Trophoblast cell (in vitro differentiated cells and primary cell): ENCODE data around the gene WIPF1.

Source experiments
- DNase-seq, 2 donors: peaks; one replicate each; pipeline ENCODE4 v3.0.0-alpha.2; 2016
- H2AFZ ChIP-seq: 2 replicates; pipeline ENCODE4 v1.6.1; 2013; ENCODE audit warnings: low read length, moderate library complexity, mild to moderate bottlenecking; ENCODE audit not compliant: insufficient read depth, poor library complexity
- H2AK5ac ChIP-seq: 2 replicates; pipeline ENCODE4 v1.6.1; 2013; ENCODE audit warnings: mild to moderate bottlenecking, low read length
- H2BK120ac ChIP-seq: 2 replicates; pipeline ENCODE4 v1.6.1; 2013; ENCODE audit warnings: low read length, mild to moderate bottlenecking, moderate library complexity; ENCODE audit not compliant: insufficient read depth, poor library complexity
- H2BK12ac ChIP-seq: 2 replicates; pipeline ENCODE4 v1.6.1; 2013; ENCODE audit warnings: mild to moderate bottlenecking, low read length, moderate library complexity
- H2BK5ac ChIP-seq: 2 replicates; pipeline ENCODE4 v1.6.1; 2013; ENCODE audit warnings: low read length, low read depth, moderate library complexity, mild to moderate bottlenecking; ENCODE audit not compliant: poor library complexity
- H3K14ac ChIP-seq: 2 replicates; pipeline ENCODE4 v1.6.1; 2013; ENCODE audit warnings: mild to moderate bottlenecking, low read length
- H3K18ac ChIP-seq: 2 replicates; pipeline ENCODE4 v1.6.1; 2013; ENCODE audit warnings: mild to moderate bottlenecking, low read length
- H3K23ac ChIP-seq: 2 replicates; pipeline ENCODE4 v1.6.1; 2013; ENCODE audit warnings: low read length
- H3K27ac ChIP-seq: 2 replicates; pipeline ENCODE4 v1.5.1; 2013; ENCODE audit warnings: low read depth, mild to moderate bottlenecking, inconsistent platforms, low read length, moderate library complexity
- H3K27me3 ChIP-seq: 2 replicates; pipeline ENCODE4 v1.6.1; 2013; ENCODE audit warnings: inconsistent platforms, mild to moderate bottlenecking, low read length, moderate library complexity; ENCODE audit not compliant: insufficient read depth
- H3K36me3 ChIP-seq, 2 experiments: 1 replicate in 1 of 2; 2 replicates in 1 of 2; pipeline ENCODE4 v1.6.1; 2013; ENCODE audit warnings: low read length in 2 of 2, mild to moderate bottlenecking in 2 of 2, moderate library complexity in 1 of 2; ENCODE audit not compliant: insufficient read depth in 2 of 2, control insufficient read depth in 1 of 2
- H3K4ac ChIP-seq: 2 replicates; pipeline ENCODE4 v1.6.1; 2013; ENCODE audit warnings: low read depth, mild to moderate bottlenecking, low read length, moderate library complexity
- H3K4me1 ChIP-seq, 2 experiments: 1 replicate in 1 of 2; 2 replicates in 1 of 2; pipeline ENCODE4 v1.6.1; 2013; ENCODE audit warnings: low read length in 2 of 2, mild to moderate bottlenecking in 2 of 2, moderate library complexity in 1 of 2; ENCODE audit not compliant: insufficient read depth in 2 of 2, control insufficient read depth in 1 of 2
- H3K4me2 ChIP-seq: 2 replicates; pipeline ENCODE4 v1.6.1; 2013; ENCODE audit warnings: inconsistent platforms, mild to moderate bottlenecking, low read length, moderate library complexity
- H3K4me3 ChIP-seq: 2 replicates; pipeline ENCODE4 v1.5.1; 2013; ENCODE audit warnings: mild to moderate bottlenecking, low read depth, low read length, inconsistent platforms
- H3K79me1 ChIP-seq: one replicate; pipeline ENCODE4 v1.6.1; 2013; ENCODE audit warnings: low read length
- H3K79me2 ChIP-seq: 2 replicates; pipeline ENCODE4 v1.6.1; 2013; ENCODE audit warnings: low read length, mild to moderate bottlenecking; ENCODE audit not compliant: control insufficient read depth, insufficient read depth, poor library complexity
- H3K9ac ChIP-seq: 2 replicates; pipeline ENCODE4 v1.6.1; 2013; ENCODE audit warnings: mild to moderate bottlenecking, low read length
- H3K9me3 ChIP-seq: 2 replicates; pipeline ENCODE4 v1.6.1; 2013; ENCODE audit warnings: low read depth, mild to moderate bottlenecking, control low read depth, inconsistent platforms, low read length; ENCODE audit not compliant: insufficient read depth
- H4K12ac ChIP-seq: 2 replicates; pipeline ENCODE4 v1.6.1; 2013; ENCODE audit warnings: low read depth, mild to moderate bottlenecking, low read length, moderate library complexity
- H4K8ac ChIP-seq: 2 replicates; pipeline ENCODE4 v1.6.1; 2013; ENCODE audit warnings: low read depth, mild to moderate bottlenecking, low read length, moderate library complexity
- H4K91ac ChIP-seq: one replicate; pipeline ENCODE4 v1.6.1; 2013; ENCODE audit warnings: low read depth, mild to moderate bottlenecking, low read length, moderate library complexity
- WGBS: extraction: QIAGEN DNeasy Blood & Tissue Kit; methylation state at CpG from one replicate; pipeline ENCODE4 v1.1.7; 2013; ENCODE audit warnings: missing lambda C conversion rate; ENCODE audit not compliant: insufficient read length, insufficient coverage; ENCODE audit errors: extremely low coverage; 5-methylcytosine and 5-hydroxymethylcytosine counted together

WIPF1 gene

GRCh38 chr2:174561972-174562370 lies 35.6 kb downstream of the WIPF1 start:
- H4K12ac ChIP-seq, result no peak overlapping the region
- no peak overlapping the region for H3K4me2 ChIP-seq
- no peak overlapping the region for H4K91ac ChIP-seq
- no peak overlapping the region for H3K9ac ChIP-seq
- WGBS, result no CpG with 5 or more reads among the region's 5 CpGs
- H3K27ac ChIP-seq, result no peak overlapping the region
- H3K23ac ChIP-seq, result no peak overlapping the region
- H3K36me3 ChIP-seq, result peaks cover 27 to 38% of the 10 kb centered on the region in 2 experiments
- H3K79me1 ChIP-seq, result no peaks in the 10 kb centered on the region
- H2BK120ac ChIP-seq, result no peak overlapping the region
- no peak for DNase-seq
- no peak overlapping the region for H2AK5ac ChIP-seq
- H3K9me3 ChIP-seq, result no peaks in the 10 kb centered on the region
- no peak overlapping the region for H3K18ac ChIP-seq
- H2AFZ ChIP-seq, result no peak overlapping the region
- no peaks in the 10 kb centered on the region for H3K27me3 ChIP-seq
- H3K4ac ChIP-seq, result no peak overlapping the region
- no peak overlapping the region for H3K14ac ChIP-seq
- no peak overlapping the region for H4K8ac ChIP-seq
- no peak overlapping the region for H3K4me3 ChIP-seq
- no peaks in the 10 kb centered on the region for H3K4me1 ChIP-seq
- H2BK12ac ChIP-seq, result no peak overlapping the region
- no peaks in the 10 kb centered on the region for H3K79me2 ChIP-seq
- no peak overlapping the region for H2BK5ac ChIP-seq

- Histone ChIP-seq H3K4me1 (no peaks in the 10 kb centered on the region), H4K12ac (no peak overlapping the region), H2BK120ac (no peak overlapping the region)
These were observed 36.2 kb downstream of the WIPF1 start for GRCh38 chr2:174561283-174561971.

GRCh38 chr2:174560737-174561136 lies 36.9 kb downstream of the WIPF1 start:
- H2BK120ac ChIP-seq, result no peak overlapping the region

More at GRCh38 chr2:174561283-174561971, 36.2 kb downstream of the WIPF1 start:
- H3K36me3 ChIP-seq, result peaks cover 25 to 35% of the 10 kb centered on the region in 2 experiments
- no peak overlapping the region for H2BK5ac ChIP-seq
- H4K8ac ChIP-seq, result no peak overlapping the region
- H4K91ac ChIP-seq, result no peak overlapping the region
- H3K4me2 ChIP-seq, result no peak overlapping the region
- no peaks in the 10 kb centered on the region for H3K9me3 ChIP-seq
- H2AFZ ChIP-seq, result no peak overlapping the region
- no peak overlapping the region for H3K4ac ChIP-seq
- no peak overlapping the region for H2AK5ac ChIP-seq
- WGBS, result no CpG with 5 or more reads among the region's 8 CpGs
- no peak overlapping the region for H3K4me3 ChIP-seq
- H3K27me3 ChIP-seq, result no peaks in the 10 kb centered on the region
- no peaks in the 10 kb centered on the region for H3K79me1 ChIP-seq
- no peak overlapping the region for H2BK12ac ChIP-seq
- H3K27ac ChIP-seq, result no peak overlapping the region
- no peak overlapping the region for H3K18ac ChIP-seq
- H3K79me2 ChIP-seq, result no peaks in the 10 kb centered on the region
- H3K14ac ChIP-seq, result no peak overlapping the region
- H3K9ac ChIP-seq, result no peak overlapping the region
- no peak overlapping the region for H3K23ac ChIP-seq
- DNase-seq, result no peak

DNA sequence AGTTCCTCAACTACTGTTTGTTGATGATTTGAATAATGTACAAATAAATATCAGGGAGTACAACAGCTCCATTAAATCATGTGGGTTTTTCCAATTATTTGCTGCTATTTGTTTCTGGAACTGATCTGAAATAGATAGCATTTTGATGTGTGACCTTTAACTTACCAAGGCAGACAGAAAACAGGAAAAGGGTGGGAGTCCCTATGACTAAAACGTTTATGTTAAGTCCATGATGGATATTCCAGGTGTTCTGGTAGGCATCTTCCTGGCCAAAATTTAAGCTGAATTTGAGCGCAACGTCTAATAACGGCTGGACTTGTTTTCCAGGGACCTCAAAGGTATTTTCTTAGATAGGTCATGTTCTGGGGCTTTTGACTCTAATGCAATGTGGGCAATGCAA lies 41.6 kb downstream of the WIPF1 start:
- H3K18ac ChIP-seq, result no peak overlapping the region
- no peak overlapping the region for H3K4me2 ChIP-seq
- H3K27me3 ChIP-seq, result no peaks in the 10 kb centered on the region
- H3K36me3 ChIP-seq, result peaks cover 0 to 5% of the 10 kb centered on the region in 2 experiments
- WGBS, result no CpG with 5 or more reads among the region's 4 CpGs
- no peaks in the 10 kb centered on the region for H3K4me1 ChIP-seq
- H4K12ac ChIP-seq, result no peak overlapping the region
- no peak overlapping the region for H4K91ac ChIP-seq
- H4K8ac ChIP-seq, result no peak overlapping the region
- H3K9me3 ChIP-seq, result no peaks in the 10 kb centered on the region
- no peak overlapping the region for H3K23ac ChIP-seq
- no peaks in the 10 kb centered on the region for H3K79me2 ChIP-seq
- no peak overlapping the region for H2AFZ ChIP-seq
- no peak overlapping the region for H2BK120ac ChIP-seq
- H2BK12ac ChIP-seq, result no peak overlapping the region
- no peaks in the 10 kb centered on the region for H3K79me1 ChIP-seq
- no peak overlapping the region for H2AK5ac ChIP-seq
- H3K14ac ChIP-seq, result no peak overlapping the region
- H3K9ac ChIP-seq, result no peak overlapping the region
- no peak overlapping the region for H3K4ac ChIP-seq
- no peak for DNase-seq
- H3K27ac ChIP-seq, result no peak overlapping the region
- no peak overlapping the region for H2BK5ac ChIP-seq
- H3K4me3 ChIP-seq, result no peak overlapping the region

More at GRCh38 chr2:174560737-174561136, 36.9 kb downstream of the WIPF1 start:
- H3K4me3 ChIP-seq, result no peak overlapping the region
- no peak overlapping the region for H3K18ac ChIP-seq
- no peak overlapping the region for H2AK5ac ChIP-seq
- H3K4me1 ChIP-seq, result no peaks in the 10 kb centered on the region
- no peaks in the 10 kb centered on the region for H3K79me1 ChIP-seq
- H2AFZ ChIP-seq, result no peak overlapping the region
- no peak overlapping the region for H2BK12ac ChIP-seq
- H3K36me3 ChIP-seq, result peaks cover 25 to 35% of the 10 kb centered on the region in 2 experiments
- H3K27ac ChIP-seq, result no peak overlapping the region
- H3K14ac ChIP-seq, result no peak overlapping the region
- H4K8ac ChIP-seq, result no peak overlapping the region
- no peak for DNase-seq
- H2BK5ac ChIP-seq, result no peak overlapping the region
- no peak overlapping the region for H3K4me2 ChIP-seq
- H4K91ac ChIP-seq, result no peak overlapping the region
- H3K9me3 ChIP-seq, result no peaks in the 10 kb centered on the region
- H3K4ac ChIP-seq, result no peak overlapping the region
- H3K23ac ChIP-seq, result no peak overlapping the region
- H4K12ac ChIP-seq, result no peak overlapping the region
- H3K27me3 ChIP-seq, result no peaks in the 10 kb centered on the region
- H3K79me2 ChIP-seq, result no peaks in the 10 kb centered on the region
- H3K9ac ChIP-seq, result no peak overlapping the region
